HepG2 (cell line): ENCODE measurements around the gene PRDX2. TPM values are rescaled to one million over a fixed set of nuclear protein-coding genes. Genes with fewer than 3 reads are reported as not detected.

ENCODE experiments used
- ATAC-seq: fragments of 200-7000 bp; cut with Tn5 transposase; 3 replicates; pipeline ENCODE4 v1.9.1; 2020; ENCODE audit warnings: mild to moderate bottlenecking, moderate library complexity
- BruUV-seq: library from RNA; stranded (reverse); fragments of 400-500 nt; replicated peaks from 2 replicates; lab custom pipeline; 2021; lab: Mats Ljungman, UMichigan
- CTCF ChIA-PET: fragments of 300-600 bp; formaldehyde crosslinking; extraction: SDS; loops from one replicate; lab custom pipeline; 2021; ENCODE audit warnings: low total read pairs, inconsistent platforms, low intra/inter-chr PET ratio; lab: Yijun Ruan, JAX
- POLR2A ChIA-PET: fragments of 350-600 bp; sonication (Branson Sonifier 250); formaldehyde crosslinking; loops from one replicate; lab custom pipeline; 2020; ENCODE audit warnings: antibody characterized with exemption, inconsistent platforms; lab: Yijun Ruan, JAX
- DNase-seq: peaks from one replicate; pipeline ENCODE4 v3.0.0-alpha.2; 2015; ENCODE audit warnings: low spot score
- FAIRE-seq: peaks from 3 replicates; lab custom pipeline; 2011; peaks lifted over from hg19 to GRCh38; lab: Jason Lieb, UNC
- H2AFZ ChIP-seq: one replicate; pipeline ENCODE4 v1.6.1; 2011; ENCODE audit warnings: low read length, inconsistent platforms
- H3K27ac ChIP-seq: fragments of 300-600 bp; 3 replicates; pipeline ENCODE4 v1.8.0; 2011; ENCODE audit warnings: mixed run types, mild to moderate bottlenecking, mixed read lengths, low read length, inconsistent platforms; ENCODE audit not compliant: insufficient read depth; ENCODE audit errors: extremely low read length
- H3K27me3 ChIP-seq, 2 experiments: fragments of 200-600 bp in 1 of 2; 2 replicates in 1 of 2; 3 replicates in 1 of 2; pipeline versions ENCODE4 v1.6.0 to v1.8.0; 2011; ENCODE audit warnings: low read length in 2 of 2, mild to moderate bottlenecking in 2 of 2, moderate library complexity in 2 of 2, inconsistent platforms in 1 of 2; ENCODE audit not compliant: insufficient read depth in 2 of 2, control insufficient read depth in 1 of 2
- H3K36me3 ChIP-seq, 2 experiments: fragments of 200-600 bp in 1 of 2; replicated peaks in 1 of 2; 2 replicates in 1 of 2; 3 replicates in 1 of 2; pipeline versions ENCODE4 v1.5.1 to v1.8.0; 2011; ENCODE audit warnings: low read length in 2 of 2, inconsistent platforms in 1 of 2; ENCODE audit not compliant: insufficient read depth in 2 of 2, control insufficient read depth in 1 of 2
- H3K4me1 ChIP-seq: 2 replicates; pipeline ENCODE4 v1.5.1; 2012; ENCODE audit warnings: low read length, inconsistent platforms; ENCODE audit not compliant: insufficient read depth
- H3K4me2 ChIP-seq: 2 replicates; pipeline ENCODE4 v1.6.0; 2011; ENCODE audit warnings: low read depth, low read length, inconsistent platforms
- H3K4me3 ChIP-seq, 3 experiments: fragments of 200-600 bp in 1 of 3; sonication (generic), shearing (Covaris generic) in 1 of 3; replicated peaks in 1 of 3; 2 replicates each; pipeline ENCODE4 v1.5.1; 2011 to 2016; ENCODE audit warnings: low read length in 3 of 3, inconsistent platforms in 2 of 3, low read depth in 2 of 3, mild to moderate bottlenecking in 2 of 3, control low read depth in 1 of 3, mixed read lengths in 1 of 3; ENCODE audit not compliant: insufficient read depth in 1 of 3
- H3K79me2 ChIP-seq: one replicate; pipeline ENCODE4 v1.6.1; 2011; ENCODE audit warnings: low read length, inconsistent platforms; ENCODE audit not compliant: insufficient read depth
- H3K9ac ChIP-seq: 2 replicates; pipeline ENCODE4 v1.6.0; 2011; ENCODE audit warnings: mild to moderate bottlenecking, low read depth, low read length, inconsistent platforms; ENCODE audit not compliant: insufficient read depth
- H3K9me3 ChIP-seq: 2 replicates; pipeline ENCODE4 v1.5.1; 2012; ENCODE audit warnings: mild to moderate bottlenecking, low read length
- H4K20me1 ChIP-seq: 2 replicates; pipeline ENCODE4 v1.6.0; 2011; ENCODE audit warnings: inconsistent platforms, mild to moderate bottlenecking, low read length, moderate library complexity; ENCODE audit not compliant: insufficient read depth
- EP300 ChIP-seq, 3 experiments: sonication (generic) in 1 of 3; formaldehyde crosslinking in 1 of 3; IDR thresholded peaks; 2 replicates each; pipeline versions ENCODE4 v1.5.1 to v1.6.1; 2011 to 2020; ENCODE audit warnings: low read depth in 2 of 3, low read length in 2 of 3, borderline replicate concordance in 1 of 3, improper control_type of control experiment in 1 of 3, mild to moderate bottlenecking in 1 of 3, missing genetic modification reagents in 1 of 3, moderate library complexity in 1 of 3
- HCFC1 ChIP-seq: fragments of 150-350 bp; IDR thresholded peaks from 2 replicates; pipeline ENCODE4 v1.6.1; 2014; ENCODE audit warnings: low read depth, low read length
- KLF11 ChIP-seq: IDR thresholded peaks from 2 replicates; pipeline ENCODE4 v1.6.1; 2016; ENCODE audit warnings: missing compliant biosample characterization
- NFYB ChIP-seq: sonication (generic); formaldehyde crosslinking; IDR thresholded peaks from 2 replicates; pipeline ENCODE4 v1.4.0; 2020; ENCODE audit warnings: missing genetic modification reagents
- PAX8 ChIP-seq: sonication (generic); formaldehyde crosslinking; IDR thresholded peaks from 2 replicates; pipeline ENCODE4 v1.8.0; 2022; ENCODE audit warnings: mild to moderate bottlenecking, missing genetic modification reagents, borderline replicate concordance
- ZNF33B ChIP-seq: sonication (generic); formaldehyde crosslinking; IDR thresholded peaks from 2 replicates; pipeline ENCODE4 v1.5.1; 2020; ENCODE audit warnings: mild to moderate bottlenecking, missing genetic modification reagents
- ZNF747 ChIP-seq: sonication (generic); formaldehyde crosslinking; IDR thresholded peaks from 2 replicates; pipeline ENCODE4 v1.8.1; 2023; ENCODE audit warnings: missing genetic modification reagents, mild to moderate bottlenecking, borderline replicate concordance
- WGBS: methylation state at CpG from one replicate; pipeline ENCODE4 v1.1.6; 2017; ENCODE audit warnings: low lambda C conversion rate; 5-methylcytosine and 5-hydroxymethylcytosine counted together
- in situ Hi-C: cut with HindIII; loops from 2 replicates; pipeline ENCODE4 v1.10.0; 2017; ENCODE audit warnings: low pct_unique_long_range_greater_than_20kb; ENCODE audit not compliant: extremely low pct_ligation_motif_present
- intact Hi-C: fragments of 100-400 bp; cut with micrococcal nuclease; formaldehyde crosslinking; loops from one replicate; pipeline ENCODE4 v1.10.0; 2022; ENCODE audit not compliant: unreplicated experiment
- polyA plus RNA-seq, 8 experiments: library from polyadenylated mRNA; depleted of rRNA in 3 of 8; stranded (reverse) in 7 of 8; unstranded in 1 of 8; fragments of >200 nt; fragmentation: Illumina TruSeq in 4 of 8; extraction: Trizol in 4 of 8; gene quantifications; 2 replicates each; pipeline versions ENCODE4 v1.2.1 to v1.2.3, GENCODE V29; 2011 to 2016; ENCODE audit warnings: low read depth in 4 of 8, missing spikeins in 1 of 8, mixed read lengths in 1 of 8; ENCODE audit not compliant: insufficient read depth in 1 of 8
- total RNA-seq, 5 experiments: library from RNA; depleted of rRNA; stranded (reverse); fragments of >200 nt; fragmentation: Illumina TruSeq; extraction: Trizol; gene quantifications; 2 replicates each; pipeline ENCODE4 v1.2.3, GENCODE V29; 2016; ENCODE audit warnings: low read depth in 1 of 5
- TF ChIP-seq, protein P1 (sequence below): IDR thresholded peaks from 2 replicates; pipeline ENCODE4 v1.6.1; 2016; ENCODE audit warnings: missing compliant biosample characterization, missing genetic modification reagents, borderline replicate concordance

The PRDX2 gene
- total and polyA plus RNA-seq, 2 of the 13 experiments (the other 11 are each of a cell fraction or from before 2014, with no cell fraction given) = 218 to 381 TPM

- no peak overlapping the region for H3K4me2 ChIP-seq
- no peak overlapping the region for H3K4me3 ChIP-seq
- H3K27me3 ChIP-seq = no peaks in the 10 kb centered on the region; a peak in 2 of 5 replicates
- BruUV-seq = no TSS peak
- 46% methylated on average over 10 of the region's 10 CpGs for WGBS
- POLR2A ChIA-PET = interaction anchor here (1.4 to 1.5 kb wide), 2 partner anchors 9 to 13 kb away, joined by 3 to 5 read pairs; no protein-coding TSS in a partner anchor
- H3K36me3 ChIP-seq = no peaks in the 10 kb centered on the region
- H4K20me1 ChIP-seq = no peaks in the 10 kb centered on the region
- intact Hi-C loops = no loop called here
- H3K79me2 ChIP-seq = peaks cover 4% of the 10 kb centered on the region
- in situ Hi-C loops = no loop called here
- ATAC-seq = no peak
- H3K9me3 ChIP-seq = no peaks in the 10 kb centered on the region
- CTCF ChIA-PET = no interaction called here
- H3K27ac ChIP-seq = no peak overlapping the region
- DNase-seq = no peak
- peaks cover 77% of the 10 kb centered on the region for H3K4me1 ChIP-seq
- no peak overlapping the region for H3K9ac ChIP-seq
- FAIRE-seq = no peak
- H2AFZ ChIP-seq = no peak overlapping the region
- TF ChIP-seq KLF11 = no peak
- TF ChIP-seq EP300 (IDR thresholded peaks at IDR 0.05; ENCODE audit: low read depth in 2 of 2, low read length in 2 of 2) = no peak
- TF ChIP-seq EP300 (CRISPR knock-in tag; IDR thresholded peaks at IDR 0.05; ENCODE audit: borderline replicate concordance) = no peak
- no peak for TF ChIP-seq NFYB (CRISPR knock-in tag)
- TF ChIP-seq HCFC1 = no peak
- TF ChIP-seq, protein P1, sequence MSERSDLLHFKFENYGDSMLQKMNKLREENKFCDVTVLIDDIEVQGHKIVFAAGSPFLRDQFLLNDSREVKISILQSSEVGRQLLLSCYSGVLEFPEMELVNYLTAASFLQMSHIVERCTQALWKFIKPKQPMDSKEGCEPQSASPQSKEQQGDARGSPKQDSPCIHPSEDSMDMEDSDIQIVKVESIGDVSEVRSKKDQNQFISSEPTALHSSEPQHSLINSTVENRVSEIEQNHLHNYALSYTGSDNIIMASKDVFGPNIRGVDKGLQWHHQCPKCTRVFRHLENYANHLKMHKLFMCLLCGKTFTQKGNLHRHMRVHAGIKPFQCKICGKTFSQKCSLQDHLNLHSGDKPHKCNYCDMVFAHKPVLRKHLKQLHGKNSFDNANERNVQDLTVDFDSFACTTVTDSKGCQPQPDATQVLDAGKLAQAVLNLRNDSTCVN (CRISPR knock-in tag) = no peak
- TF ChIP-seq ZNF747 (CRISPR knock-in tag) = no peak
- no peak for TF ChIP-seq PAX8 (CRISPR knock-in tag)
- TF ChIP-seq ZNF33B = no peak
These were observed 14.1 kb downstream of the PRDX2 start for GRCh38 chr19:12787458-12787857.
